ENCODE measurements around the gene OPCML. TPM values are rescaled to one million over a fixed set of nuclear protein-coding genes. Genes with fewer than 3 reads are reported as not detected.

Gene OPCML
- polyA plus RNA-seq, 1 donor (not counting 4 experiments of a cell fraction or from before 2014, with no cell fraction given): 0.04 TPM

GRCh38 chr11:133106417-133106816, 425.9 kb downstream of the OPCML start:
- TF ChIP-seq CTCF (optimal IDR thresholded peaks at IDR 0.05 in 1 of 3, IDR thresholded peaks at IDR 0.05 in 1 of 3, conservative IDR thresholded peaks at IDR 0.05 in 1 of 3; ENCODE audit: extremely low read depth in 1 of 3, insufficient read depth in 2 of 3, low read length in 3 of 3) (no peak), EZH2 (IDR thresholded peaks at IDR 0.05; ENCODE audit: low read length) (no peak)
- H3K79me2 ChIP-seq (ENCODE audit: control insufficient read depth, insufficient read depth, low read length): no peaks in the 10 kb centered on the region
- no peak overlapping the region for H3K4me2 ChIP-seq (ENCODE audit: control insufficient read depth, extremely low read depth, insufficient read depth, low read depth, low read length)
- H3K4me3 ChIP-seq (ENCODE audit: control insufficient read depth in 2 of 3, extremely low read depth in 1 of 3, insufficient read depth in 2 of 3, low read depth in 1 of 3, low read length in 3 of 3): no peak overlapping the region
- no peaks in the 10 kb centered on the region for H3K4me1 ChIP-seq (ENCODE audit: control insufficient read depth, extremely low read depth, insufficient read depth, low read length)
- no peaks in the 10 kb centered on the region for H3K27me3 ChIP-seq (ENCODE audit: control insufficient read depth, extremely low read depth, insufficient read depth, low read length)
- H2AFZ ChIP-seq (ENCODE audit: control insufficient read depth, low read length): no peak overlapping the region
- no peaks in the 10 kb centered on the region for H3K36me3 ChIP-seq (ENCODE audit: control insufficient read depth in 2 of 2, extremely low read depth in 1 of 2, insufficient read depth in 2 of 2, low read length in 2 of 2)
- DNase-seq (ENCODE audit: low read depth, low spot score) (no peak), FAIRE-seq (no peak)
- no peaks in the 10 kb centered on the region for H3K9me1 ChIP-seq (ENCODE audit: control insufficient read depth, extremely low read depth, insufficient read depth, low read length)
- no peak overlapping the region for H3K27ac ChIP-seq (ENCODE audit: control insufficient read depth, insufficient read depth, low read length)
- dilution Hi-C loops (cut with MboI; ENCODE audit: extremely low pct_ligation_motif_present, low sequenced_read_pairs): no loop called here
- H4K20me1 ChIP-seq (ENCODE audit: control insufficient read depth, extremely low read depth, insufficient read depth, low read length): no peaks in the 10 kb centered on the region
- no peaks in the 10 kb centered on the region for H3K9me3 ChIP-seq (ENCODE audit: control insufficient read depth, low read depth, low read length)
- no peak overlapping the region for H3K9ac ChIP-seq (ENCODE audit: control insufficient read depth, extremely low read depth, insufficient read depth, low read length)

GRCh38 chr11:133104009-133104744, 428.1 kb downstream of the OPCML start:
- dilution Hi-C loops (cut with MboI; ENCODE audit: extremely low pct_ligation_motif_present, low sequenced_read_pairs): no loop called here
- Histone ChIP-seq H3K36me3 (ENCODE audit: control insufficient read depth in 2 of 2, extremely low read depth in 1 of 2, insufficient read depth in 2 of 2, low read length in 2 of 2) (no peaks in the 10 kb centered on the region), H3K4me3 (ENCODE audit: control insufficient read depth in 2 of 3, extremely low read depth in 1 of 3, insufficient read depth in 2 of 3, low read depth in 1 of 3, low read length in 3 of 3) (no peak overlapping the region), H4K20me1 (ENCODE audit: control insufficient read depth, extremely low read depth, insufficient read depth, low read length) (no peaks in the 10 kb centered on the region), H3K4me1 (ENCODE audit: control insufficient read depth, extremely low read depth, insufficient read depth, low read length) (no peaks in the 10 kb centered on the region), H3K9me1 (ENCODE audit: control insufficient read depth, extremely low read depth, insufficient read depth, low read length) (no peaks in the 10 kb centered on the region), H3K79me2 (ENCODE audit: control insufficient read depth, insufficient read depth, low read length) (no peaks in the 10 kb centered on the region), H3K9ac (ENCODE audit: control insufficient read depth, extremely low read depth, insufficient read depth, low read length) (no peak overlapping the region), H3K27me3 (ENCODE audit: control insufficient read depth, extremely low read depth, insufficient read depth, low read length) (no peaks in the 10 kb centered on the region), H3K4me2 (ENCODE audit: control insufficient read depth, extremely low read depth, insufficient read depth, low read depth, low read length) (no peak overlapping the region), H3K27ac (ENCODE audit: control insufficient read depth, insufficient read depth, low read length) (no peak overlapping the region), H3K9me3 (ENCODE audit: control insufficient read depth, low read depth, low read length) (peaks cover 2% of the 10 kb centered on the region), H2AFZ (ENCODE audit: control insufficient read depth, low read length) (no peak overlapping the region)
- no peak for FAIRE-seq
- no peak for DNase-seq (ENCODE audit: low read depth, low spot score)
- no peak for TF ChIP-seq CTCF (optimal IDR thresholded peaks at IDR 0.05 in 1 of 3, IDR thresholded peaks at IDR 0.05 in 1 of 3, conservative IDR thresholded peaks at IDR 0.05 in 1 of 3; ENCODE audit: extremely low read depth in 1 of 3, insufficient read depth in 2 of 3, low read length in 3 of 3)
- no peak for TF ChIP-seq EZH2 (IDR thresholded peaks at IDR 0.05; ENCODE audit: low read length)

All from keratinocyte (primary cell).